ENCODE measurements around the gene CMPK1. TPM values are rescaled to one million over a fixed set of nuclear protein-coding genes. Genes with fewer than 3 reads are reported as not detected.

CMPK1 gene
- total and polyA plus RNA-seq, 2 of the 8 experiments (the other 6 are each of a cell fraction or from before 2014, with no cell fraction given): 6.0 to 36.9 TPM

GRCh38 chr1:47409311-47410067 lies 75.9 kb downstream of the CMPK1 start (continued):
- TF ChIP-seq SIRT6 (IDR thresholded peaks at IDR 0.05; ENCODE audit: low read length) (no peak), CHD1 (IDR thresholded peaks at IDR 0.05; ENCODE audit: low read depth, low read length) (no peak), PHF8 (conservative IDR thresholded peaks at IDR 0.05; ENCODE audit: low read depth, low read length) (no peak), MAX (IDR thresholded peaks at IDR 0.05) (no peak), KDM4A (IDR thresholded peaks at IDR 0.05; ENCODE audit: low read depth, low read length, severe bottlenecking) (no peak), NRF1 (IDR thresholded peaks at IDR 0.05; ENCODE audit: low read depth, low read length) (no peak)
